ENCODE measurements around the gene ABTB2.

GRCh38 chr11:34180040-34180813 lies 177.6 kb downstream of the ABTB2 start:
- TF ChIP-seq TCF4 (CRISPR knock-in tag; IDR thresholded peaks at IDR 0.05; ENCODE audit: borderline replicate concordance) (no peak), PATZ1 (CRISPR knock-in tag; IDR thresholded peaks at IDR 0.05; ENCODE audit: borderline replicate concordance) (no peak), TSHZ2 (CRISPR knock-in tag; IDR thresholded peaks at IDR 0.05) (no peak), CSRNP3 (CRISPR knock-in tag; IDR thresholded peaks at IDR 0.05) (no peak), PPARA (CRISPR knock-in tag; IDR thresholded peaks at IDR 0.05; ENCODE audit: borderline replicate concordance) (no peak), ARNTL (CRISPR knock-in tag; IDR thresholded peaks at IDR 0.05; ENCODE audit: borderline replicate concordance, low read depth) (no peak), ZC3H10 (CRISPR knock-in tag; IDR thresholded peaks at IDR 0.05) (no peak), ZFP30 (CRISPR knock-in tag; IDR thresholded peaks at IDR 0.05) (no peak), ZFP3 (CRISPR knock-in tag; IDR thresholded peaks at IDR 0.05) (no peak)

Measured in SK-N-SH treated with all-trans-retinoic acid at 6 μM for 48 hours (cell line).